Activated CD4-positive, alpha-beta T cell treated with anti-CD3 and anti-CD28 coated beads, Interleukin-10, Interleukin-2, amounts not matched to agents 100 ng/mL and 50 ng/mL, durations not matched to agents 16 hours and 8 hours (primary cell): ENCODE measurements around the gene ZNF888.
A peak's percentile ranks its signal among the peaks of the same experiment; 100 is the strongest.
"Not testable (repeated sequence)": the region's sequence is repeated elsewhere in the genome, so short reads cannot be mapped to it uniquely, and the experiment has no call there.

Source experiments
- DNase-seq: peaks from one replicate; pipeline ENCODE4 v3.0.0-alpha.2; 2020

ZNF888 gene

GRCh38 chr19:52868031-52868430, 55.2 kb downstream of the ZNF888 start:
- not testable (repeated sequence) for DNase-seq

- peak; percentile 54 for DNase-seq
Observed at GRCh38 chr19:52857378-52858191, 65.6 kb downstream of the ZNF888 start, which contains the start of gene ZNF468. ZNF468 (minus strand) TSS chr19:52857619; CDS start chr19:52854272, 3,347 bp downstream.

GRCh38 chr19:52856540-52857377, 66.5 kb downstream of the ZNF888 start:
- DNase-seq, result not testable (repeated sequence)
